GM12878 (cell line): ENCODE data around the gene HES7. TPM values are rescaled to one million over a fixed set of nuclear protein-coding genes. Genes with fewer than 3 reads are reported as not detected.

ENCODE experiments used
- ATAC-seq: fragments of 200-7000 bp; cut with Tn5 transposase; 3 replicates; pipeline ENCODE4 v1.9.1; 2020; ENCODE audit warnings: mild to moderate bottlenecking, moderate library complexity
- BruUV-seq: library from RNA; stranded (reverse); fragments of 400-500 nt; replicated peaks from 2 replicates; lab custom pipeline; 2021; lab: Mats Ljungman, UMichigan
- CTCF ChIA-PET: fragments of 300-600 bp; sonication (Branson Sonifier 250); formaldehyde crosslinking; extraction: SDS; loops from one replicate; lab custom pipeline; 2021; ENCODE audit warnings: inconsistent platforms; lab: Yijun Ruan, JAX
- POLR2A ChIA-PET: fragments of 350-600 bp; formaldehyde crosslinking; extraction: SDS; loops from one replicate; lab custom pipeline; 2021; ENCODE audit warnings: inconsistent platforms; lab: Charles Lee
- RAD21 ChIA-PET: fragments of 300-600 bp; sonication (Branson Sonifier 250); formaldehyde crosslinking; loops from one replicate; lab custom pipeline; 2023; ENCODE audit warnings: antibody characterized with exemption; ENCODE audit not compliant: unreplicated experiment; lab: Charles Lee
- SMC1A ChIA-PET: fragments of 300-600 bp; sonication (Branson Sonifier 250); formaldehyde crosslinking; loops from one replicate; lab custom pipeline; 2023; ENCODE audit not compliant: unreplicated experiment, uncharacterized antibody; lab: Charles Lee
- DNase-seq: peaks from one replicate; pipeline ENCODE4 v3.0.0-alpha.2; 2011; ENCODE audit warnings: low read depth, low spot score
- FAIRE-seq: peaks from 3 replicates; lab custom pipeline; 2011; peaks lifted over from hg19 to GRCh38; lab: Jason Lieb, UNC
- H2AFZ ChIP-seq: 2 replicates; pipeline ENCODE4 v1.6.0; 2011; ENCODE audit warnings: low read depth, low read length, control low read depth; ENCODE audit not compliant: control insufficient read depth
- H3K27ac ChIP-seq: 2 replicates; pipeline ENCODE4 v1.5.1; 2011; ENCODE audit warnings: control low read depth; ENCODE audit not compliant: control insufficient read depth, insufficient read depth
- H3K27me3 ChIP-seq, 2 experiments: replicated peaks in 1 of 2; 2 replicates each; pipeline versions ENCODE4 v1.6.0 to v1.6.1; 2011; ENCODE audit warnings: low read length in 1 of 2; ENCODE audit not compliant: control insufficient read depth in 2 of 2, insufficient read depth in 2 of 2
- H3K36me3 ChIP-seq, 2 experiments: 2 replicates each; pipeline ENCODE4 v1.5.1; 2011; ENCODE audit warnings: low read length in 1 of 2; ENCODE audit not compliant: control insufficient read depth in 2 of 2, insufficient read depth in 2 of 2
- H3K4me1 ChIP-seq: 2 replicates; pipeline ENCODE4 v1.6.1; 2011; ENCODE audit warnings: mild to moderate bottlenecking, low read length, moderate library complexity, mixed read lengths; ENCODE audit not compliant: control insufficient read depth, insufficient read depth
- H3K4me2 ChIP-seq: 2 replicates; pipeline ENCODE4 v1.6.0; 2011; ENCODE audit warnings: control low read depth; ENCODE audit not compliant: control insufficient read depth, insufficient read depth
- H3K4me3 ChIP-seq: fragments of 200-600 bp; sonication (generic); 2 replicates; pipeline ENCODE4 v1.5.1; 2016
- H3K79me2 ChIP-seq: 2 replicates; pipeline ENCODE4 v1.6.0; 2011; ENCODE audit warnings: low read length; ENCODE audit not compliant: control insufficient read depth, insufficient read depth
- H3K9ac ChIP-seq: 2 replicates; pipeline ENCODE4 v1.8.0; 2011; ENCODE audit warnings: low read length, control low read depth, mixed read lengths; ENCODE audit not compliant: control insufficient read depth, insufficient read depth
- H3K9me3 ChIP-seq: replicated peaks from 3 replicates; pipeline ENCODE4 v1.5.1; 2011; ENCODE audit warnings: mild to moderate bottlenecking, low read length; ENCODE audit not compliant: control insufficient read depth, insufficient read depth
- H4K20me1 ChIP-seq: 2 replicates; pipeline ENCODE4 v1.6.0; 2011; ENCODE audit not compliant: control insufficient read depth, insufficient read depth
- IKZF1 ChIP-seq: fragments of 450-650 bp; conservative IDR thresholded peaks from 2 replicates; pipeline ENCODE4 v1.6.1; 2017; ENCODE audit warnings: antibody characterized with exemption, mild to moderate bottlenecking
- PBX3 ChIP-seq: IDR thresholded peaks from 2 replicates; pipeline ENCODE4 v1.6.1; 2011; ENCODE audit warnings: mild to moderate bottlenecking, low read depth, low read length, moderate library complexity; ENCODE audit not compliant: insufficient replicate concordance
- RELB ChIP-seq: fragments of 450-650 bp; IDR thresholded peaks from 2 replicates; pipeline ENCODE4 v1.6.1; 2017; ENCODE audit warnings: low read depth, mild to moderate bottlenecking, moderate library complexity
- SRF ChIP-seq, 2 experiments: IDR thresholded peaks; 2 replicates each; pipeline ENCODE4 v1.6.1; 2011; ENCODE audit warnings: low read depth in 2 of 2, low read length in 2 of 2, mild to moderate bottlenecking in 1 of 2, moderate library complexity in 1 of 2
- WGBS: methylation state at CpG from one replicate; pipeline ENCODE4 v1.1.6; 2016; ENCODE audit warnings: low lambda C conversion rate; ENCODE audit not compliant: insufficient replicate concordance, insufficient coverage; ENCODE audit errors: missing lambda C conversion rate; 5-methylcytosine and 5-hydroxymethylcytosine counted together
- in situ Hi-C: fragments of 300-500 bp; cut with MboI; formaldehyde crosslinking; loops from 9 replicates; pipeline ENCODE4 v1.14.3; 2018; ENCODE audit warnings: mixed read lengths
- intact Hi-C: fragments of 100-400 bp; cut with micrococcal nuclease; formaldehyde crosslinking; loops from one replicate; pipeline ENCODE4 v1.14.2; 2022; ENCODE audit not compliant: unreplicated experiment
- polyA plus RNA-seq, 11 experiments: library from polyadenylated mRNA; depleted of rRNA in 4 of 11; unstranded in 6 of 11; stranded (reverse) in 5 of 11; fragments of >200 nt; fragmentation: Nextera tagmentation in 4 of 11; fragmentation: Illumina TruSeq in 1 of 11; extraction: Ambion mirVana in 4 of 11; extraction: Trizol in 1 of 11; gene quantifications; 1 replicate in 1 of 11; 2 replicates in 10 of 11; pipeline versions ENCODE4 v1.2.1 to v1.2.3, GENCODE V29; 2011 to 2016; ENCODE audit warnings: inconsistent platforms in 2 of 11, missing spikeins in 2 of 11, low read depth in 1 of 11
- total RNA-seq, 4 experiments: library from RNA; depleted of rRNA in 3 of 4; stranded (reverse); fragments of >200 nt in 3 of 4; fragmentation: Illumina TruSeq in 1 of 4; extraction: Trizol in 1 of 4; gene quantifications; 2 replicates each; pipeline versions ENCODE4 v1.2.1 to v1.2.3, GENCODE V29; 2013 to 2021

HES7 gene
- total and polyA plus RNA-seq, 10 of the 15 experiments (the other 5 are each of a cell fraction or from before 2014, with no cell fraction given), result 0.07 to 1.3 (median 0.63) TPM; not detected in 4

GRCh38 chr17:8080799-8081219 lies 43.1 kb downstream of the HES7 start:
- in situ Hi-C loops, result no loop called here
- FAIRE-seq (no peak), DNase-seq (no peak), ATAC-seq (no peak)
- Histone ChIP-seq H3K4me2 (no peak overlapping the region), H3K27me3 (peaks cover 0 to 1% of the 10 kb centered on the region in 2 experiments; a peak in 2 of 4 replicates), H3K9me3 (no peaks in the 10 kb centered on the region), H2AFZ (no peak overlapping the region), H3K79me2 (no peaks in the 10 kb centered on the region), H3K27ac (no peak overlapping the region), H3K4me1 (peaks cover 4% of the 10 kb centered on the region; the same call in 1 of the 2 replicates), H3K36me3 (no peaks in the 10 kb centered on the region), H3K4me3 (no peak overlapping the region), H3K9ac (no peak overlapping the region), H4K20me1 (no peaks in the 10 kb centered on the region)
- CTCF ChIA-PET, result interaction anchor here (1.0 to 9.4 kb wide), 9 partner anchors 9 to 36 kb away, joined by 3 to 159 read pairs (median 6); partner anchors contain the start of gene ALOXE3
- WGBS, result 53% methylated on average over 9 of the region's 17 CpGs
- RAD21 ChIA-PET, result no interaction called here
- TF ChIP-seq IKZF1 (no peak), RELB (no peak), SRF (IDR thresholded peaks at IDR 0.05; ENCODE audit: low read depth in 2 of 2, low read length in 2 of 2) (no peak), PBX3 (no peak)
- intact Hi-C loops, result loop anchor here (2.0 kb wide), 1 partner anchor 38 kb away; the partner anchor contains the start of gene ALOXE3
- SMC1A ChIA-PET, result interaction anchor here (1.4 kb wide), 1 partner anchor 12 kb away, joined by 5 read pairs; no protein-coding TSS in a partner anchor
- POLR2A ChIA-PET, result no interaction called here
- no TSS peak for BruUV-seq
